GM23338 (cell line): ENCODE results near the gene CALY. TPM values are rescaled to one million over a fixed set of nuclear protein-coding genes. Genes with fewer than 3 reads are reported as not detected.
A peak's percentile ranks its signal among the peaks of the same experiment; 100 is the strongest.
"Not testable (repeated sequence)": the region's sequence is repeated elsewhere in the genome, so short reads cannot be mapped to it uniquely, and the experiment has no call there.

Experiments
- ATAC-seq: fragments of 200-7000 bp; cut with Tn5 transposase; 3 replicates; pipeline ENCODE4 v1.9.1; 2020
- DNase-seq: peaks from one replicate; pipeline ENCODE4 v3.0.0-alpha.2; 2015; ENCODE audit warnings: low spot score
- H2AFZ ChIP-seq: fragments of 200-600 bp; sonication (generic); 2 replicates; pipeline ENCODE4 v1.8.0; 2016; ENCODE audit warnings: antibody characterized with exemption, mild to moderate bottlenecking, moderate library complexity
- H3F3A ChIP-seq: fragments of 200-600 bp; sonication (generic); replicated peaks from 2 replicates; pipeline ENCODE4 v1.8.0; 2017; ENCODE audit warnings: antibody characterized with exemption, mixed run types, low read depth
- H3K27ac ChIP-seq: fragments of 200-600 bp; sonication (generic); 2 replicates; pipeline ENCODE4 v1.6.1; 2016; ENCODE audit warnings: low read depth
- H3K27me3 ChIP-seq: fragments of 200-600 bp; sonication (generic); 2 replicates; pipeline ENCODE4 v1.8.0; 2016; ENCODE audit warnings: mild to moderate bottlenecking, mixed run types, moderate library complexity; ENCODE audit not compliant: insufficient read depth
- H3K36me3 ChIP-seq: fragments of 200-600 bp; sonication (generic); 2 replicates; pipeline ENCODE4 v1.8.0; 2016; ENCODE audit warnings: mild to moderate bottlenecking; ENCODE audit not compliant: insufficient read depth
- H3K4me1 ChIP-seq: fragments of 200-600 bp; sonication (generic); 2 replicates; pipeline ENCODE4 v1.8.0; 2016; ENCODE audit warnings: mild to moderate bottlenecking, moderate library complexity; ENCODE audit not compliant: insufficient read depth
- H3K4me2 ChIP-seq: fragments of 200-600 bp; sonication (generic); 2 replicates; pipeline ENCODE4 v1.7.1; 2017; ENCODE audit warnings: mixed run types
- H3K4me3 ChIP-seq: fragments of 200-600 bp; sonication (generic); 2 replicates; pipeline ENCODE4 v1.6.1; 2016; ENCODE audit warnings: mixed run types
- H3K79me2 ChIP-seq: fragments of 200-600 bp; sonication (generic); replicated peaks from 2 replicates; pipeline ENCODE4 v1.8.0; 2017; ENCODE audit warnings: mild to moderate bottlenecking; ENCODE audit not compliant: insufficient read depth
- H3K9me2 ChIP-seq: fragments of 200-600 bp; sonication (generic); 2 replicates; pipeline ENCODE4 v1.8.0; 2017; ENCODE audit not compliant: insufficient read depth
- H4K20me1 ChIP-seq: fragments of 200-600 bp; sonication (generic); replicated peaks from 2 replicates; pipeline ENCODE4 v1.8.0; 2017; ENCODE audit warnings: mild to moderate bottlenecking; ENCODE audit not compliant: insufficient read depth
- H3K27ac Mint-ChIP-seq: 2 replicates; pipeline ENCODE4 v1.8.0; 2020; ENCODE audit warnings: inconsistent platforms, mild to moderate bottlenecking, moderate library complexity, mixed read lengths
- H3K27me3 Mint-ChIP-seq: 3 replicates; pipeline ENCODE4 v1.8.0; 2022; ENCODE audit warnings: low read depth, mild to moderate bottlenecking, moderate library complexity, mixed read lengths, inconsistent platforms; ENCODE audit not compliant: insufficient read depth, poor library complexity
- H3K36me3 Mint-ChIP-seq: 3 replicates; pipeline ENCODE4 v1.8.0; 2021; ENCODE audit warnings: low read depth, mild to moderate bottlenecking, inconsistent platforms, moderate library complexity, mixed read lengths
- H3K4me1 Mint-ChIP-seq: 3 replicates; pipeline ENCODE4 v1.8.0; 2020; ENCODE audit warnings: mild to moderate bottlenecking, inconsistent platforms, mixed read lengths
- H3K4me3 Mint-ChIP-seq: 3 replicates; pipeline ENCODE4 v1.8.0; 2021; ENCODE audit warnings: moderate library complexity, mild to moderate bottlenecking, inconsistent platforms, mixed read lengths
- H3K9me3 Mint-ChIP-seq: 3 replicates; pipeline ENCODE4 v1.8.0; 2020; ENCODE audit warnings: moderate library complexity, mild to moderate bottlenecking, inconsistent platforms, mixed read lengths
- CREB1 ChIP-seq: fragments of 250-450 bp; sonication (Bioruptor Pico); IDR thresholded peaks from 2 replicates; pipeline ENCODE4 v1.5.0; 2020; ENCODE audit warnings: low read depth, mild to moderate bottlenecking, moderate library complexity
- EZH2 ChIP-seq: fragments of 200-600 bp; sonication (generic); IDR thresholded peaks from one replicate; pipeline ENCODE4 v1.8.0; 2017; ENCODE audit warnings: antibody characterized with exemption, mild to moderate bottlenecking, low read depth; ENCODE audit not compliant: unreplicated experiment
- EZH2phosphoT487 ChIP-seq: fragments of 200-600 bp; sonication (generic); IDR thresholded peaks from one replicate; pipeline ENCODE4 v1.8.1; 2018; ENCODE audit warnings: antibody characterized with exemption; ENCODE audit not compliant: unreplicated experiment
- JUNB ChIP-seq: IDR thresholded peaks from one replicate; pipeline ENCODE4 v1.6.1; 2016; ENCODE audit warnings: antibody characterized with exemption; ENCODE audit not compliant: unreplicated experiment
- NANOG ChIP-seq: IDR thresholded peaks from 2 replicates; pipeline ENCODE4 v1.6.1; 2016; ENCODE audit warnings: antibody characterized with exemption, borderline replicate concordance
- POLR2AphosphoS5 ChIP-seq: IDR thresholded peaks from 2 replicates; pipeline ENCODE4 v1.6.1; 2016; ENCODE audit warnings: antibody characterized with exemption, low read depth
- ZNF114 ChIP-seq: fragments of 250-450 bp; sonication (Bioruptor Pico); IDR thresholded peaks from 2 replicates; pipeline ENCODE4 v1.5.0; 2020; ENCODE audit warnings: mild to moderate bottlenecking, moderate library complexity
- ZNF331 ChIP-seq: fragments of 250-450 bp; sonication (Bioruptor Pico); IDR thresholded peaks from 2 replicates; pipeline ENCODE4 v1.5.0; 2020; ENCODE audit warnings: low read depth, mild to moderate bottlenecking, moderate library complexity
- polyA plus RNA-seq: library from polyadenylated mRNA; unstranded; fragments of >200 nt; fragmentation: Nextera tagmentation; extraction: Ambion mirVana; gene quantifications from 2 replicates; pipeline ENCODE4 v1.2.1, GENCODE V29; 2016
- total RNA-seq: library from RNA; depleted of rRNA; stranded (reverse); fragments of >200 nt; shearing (Covaris generic); gene quantifications from 2 replicates; pipeline ENCODE4 v1.2.3, GENCODE V29; 2014
- TF ChIP-seq, protein P1 (sequence below), 2 experiments: fragments of 200-600 bp in 1 of 2; sonication (generic) in 1 of 2; conservative IDR thresholded peaks; 2 replicates each; pipeline versions ENCODE4 v1.5.1 to v1.6.1; 2016 to 2017; ENCODE audit warnings: antibody characterized with exemption in 2 of 2, low read depth in 2 of 2, mild to moderate bottlenecking in 2 of 2, moderate library complexity in 1 of 2
- TF ChIP-seq, protein P2 (sequence below): IDR thresholded peaks from one replicate; pipeline ENCODE4 v1.6.1; 2018; ENCODE audit warnings: antibody characterized with exemption; ENCODE audit not compliant: unreplicated experiment

CALY gene
- total and polyA plus RNA-seq, 2 experiments from 2014 or later, result 1.0 to 8.0 TPM

GRCh38 chr10:133377025-133377817 lies 40.5 kb upstream of the CALY start:
- Histone ChIP-seq H3K36me3 (no peaks in the 10 kb centered on the region), H2AFZ (no peak overlapping the region), H3K79me2 (no peaks in the 10 kb centered on the region), H3K27me3 (peaks cover 60% of the 10 kb centered on the region), H3K4me2 (peak overlapping the region; percentile 96), H3F3A (0 out of 2 replicates have a peak, but pooled peaks cover 3% of the 10 kb centered on the region), H3K9me2 (no peaks in the 10 kb centered on the region), H3K27ac (no peak overlapping the region), H3K4me3 (peak overlapping the region; percentile 74; the same call in 1 of the 2 replicates), H4K20me1 (no peaks in the 10 kb centered on the region; the same call in 1 of the 2 replicates), H3K4me1 (peaks cover 5% of the 10 kb centered on the region; the same call in 1 of the 2 replicates)
- Mint-ChIP-seq H3K4me3 (peak overlapping the region; percentile 45; the same call in 2 of the 3 replicates), H3K27ac (no peak overlapping the region), H3K4me1 (peaks cover 2% of the 10 kb centered on the region; the same call in 2 of the 3 replicates), H3K27me3 (peaks cover 41% of the 10 kb centered on the region), H3K36me3 (no peaks in the 10 kb centered on the region), H3K9me3 (no peaks in the 10 kb centered on the region; the same call in 2 of the 3 replicates)
- TF ChIP-seq NANOG, result no peak
- no peak for TF ChIP-seq JUNB
- TF ChIP-seq, protein P1, sequence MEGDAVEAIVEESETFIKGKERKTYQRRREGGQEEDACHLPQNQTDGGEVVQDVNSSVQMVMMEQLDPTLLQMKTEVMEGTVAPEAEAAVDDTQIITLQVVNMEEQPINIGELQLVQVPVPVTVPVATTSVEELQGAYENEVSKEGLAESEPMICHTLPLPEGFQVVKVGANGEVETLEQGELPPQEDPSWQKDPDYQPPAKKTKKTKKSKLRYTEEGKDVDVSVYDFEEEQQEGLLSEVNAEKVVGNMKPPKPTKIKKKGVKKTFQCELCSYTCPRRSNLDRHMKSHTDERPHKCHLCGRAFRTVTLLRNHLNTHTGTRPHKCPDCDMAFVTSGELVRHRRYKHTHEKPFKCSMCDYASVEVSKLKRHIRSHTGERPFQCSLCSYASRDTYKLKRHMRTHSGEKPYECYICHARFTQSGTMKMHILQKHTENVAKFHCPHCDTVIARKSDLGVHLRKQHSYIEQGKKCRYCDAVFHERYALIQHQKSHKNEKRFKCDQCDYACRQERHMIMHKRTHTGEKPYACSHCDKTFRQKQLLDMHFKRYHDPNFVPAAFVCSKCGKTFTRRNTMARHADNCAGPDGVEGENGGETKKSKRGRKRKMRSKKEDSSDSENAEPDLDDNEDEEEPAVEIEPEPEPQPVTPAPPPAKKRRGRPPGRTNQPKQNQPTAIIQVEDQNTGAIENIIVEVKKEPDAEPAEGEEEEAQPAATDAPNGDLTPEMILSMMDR (conservative IDR thresholded peaks at IDR 0.05; ENCODE audit: low read depth in 2 of 2), result no peak
- no peak for TF ChIP-seq CREB1 (CRISPR knock-in tag)
- no peak for TF ChIP-seq ZNF114 (CRISPR knock-in tag)
- no peak for TF ChIP-seq ZNF331 (CRISPR knock-in tag)
- TF ChIP-seq, protein P2, sequence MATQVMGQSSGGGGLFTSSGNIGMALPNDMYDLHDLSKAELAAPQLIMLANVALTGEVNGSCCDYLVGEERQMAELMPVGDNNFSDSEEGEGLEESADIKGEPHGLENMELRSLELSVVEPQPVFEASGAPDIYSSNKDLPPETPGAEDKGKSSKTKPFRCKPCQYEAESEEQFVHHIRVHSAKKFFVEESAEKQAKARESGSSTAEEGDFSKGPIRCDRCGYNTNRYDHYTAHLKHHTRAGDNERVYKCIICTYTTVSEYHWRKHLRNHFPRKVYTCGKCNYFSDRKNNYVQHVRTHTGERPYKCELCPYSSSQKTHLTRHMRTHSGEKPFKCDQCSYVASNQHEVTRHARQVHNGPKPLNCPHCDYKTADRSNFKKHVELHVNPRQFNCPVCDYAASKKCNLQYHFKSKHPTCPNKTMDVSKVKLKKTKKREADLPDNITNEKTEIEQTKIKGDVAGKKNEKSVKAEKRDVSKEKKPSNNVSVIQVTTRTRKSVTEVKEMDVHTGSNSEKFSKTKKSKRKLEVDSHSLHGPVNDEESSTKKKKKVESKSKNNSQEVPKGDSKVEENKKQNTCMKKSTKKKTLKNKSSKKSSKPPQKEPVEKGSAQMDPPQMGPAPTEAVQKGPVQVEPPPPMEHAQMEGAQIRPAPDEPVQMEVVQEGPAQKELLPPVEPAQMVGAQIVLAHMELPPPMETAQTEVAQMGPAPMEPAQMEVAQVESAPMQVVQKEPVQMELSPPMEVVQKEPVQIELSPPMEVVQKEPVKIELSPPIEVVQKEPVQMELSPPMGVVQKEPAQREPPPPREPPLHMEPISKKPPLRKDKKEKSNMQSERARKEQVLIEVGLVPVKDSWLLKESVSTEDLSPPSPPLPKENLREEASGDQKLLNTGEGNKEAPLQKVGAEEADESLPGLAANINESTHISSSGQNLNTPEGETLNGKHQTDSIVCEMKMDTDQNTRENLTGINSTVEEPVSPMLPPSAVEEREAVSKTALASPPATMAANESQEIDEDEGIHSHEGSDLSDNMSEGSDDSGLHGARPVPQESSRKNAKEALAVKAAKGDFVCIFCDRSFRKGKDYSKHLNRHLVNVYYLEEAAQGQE, result no peak
- TF ChIP-seq EZH2phosphoT487, result no peak
- no peak for TF ChIP-seq POLR2AphosphoS5
- no peak for TF ChIP-seq EZH2
- DNase-seq (no peak), ATAC-seq (no peak)

GRCh38 chr10:133376183-133376582 lies 39.5 kb upstream of the CALY start:
- H3K4me1 Mint-ChIP-seq, H3K9me3 Mint-ChIP-seq, DNase-seq, H3K4me3 Mint-ChIP-seq, H3K4me1 ChIP-seq, H3K27ac ChIP-seq, H3K36me3 Mint-ChIP-seq, H4K20me1 ChIP-seq, H3K9me2 ChIP-seq, ATAC-seq, H2AFZ ChIP-seq, H3K4me3 ChIP-seq, H3K27ac Mint-ChIP-seq, H3K79me2 ChIP-seq, H3F3A ChIP-seq, H3K4me2 ChIP-seq, H3K36me3 ChIP-seq: not testable (repeated sequence)
- H3K27me3 ChIP-seq, result peaks cover 60% of the 10 kb centered on the region
- peaks cover 41% of the 10 kb centered on the region for H3K27me3 Mint-ChIP-seq
